ENCODE data around the gene TCF7L1.
A peak's percentile ranks its signal among the peaks of the same experiment; 100 is the strongest.
"Not testable (repeated sequence)": the region's sequence is repeated elsewhere in the genome, so short reads cannot be mapped to it uniquely, and the experiment has no call there.

Gene TCF7L1

DNA sequence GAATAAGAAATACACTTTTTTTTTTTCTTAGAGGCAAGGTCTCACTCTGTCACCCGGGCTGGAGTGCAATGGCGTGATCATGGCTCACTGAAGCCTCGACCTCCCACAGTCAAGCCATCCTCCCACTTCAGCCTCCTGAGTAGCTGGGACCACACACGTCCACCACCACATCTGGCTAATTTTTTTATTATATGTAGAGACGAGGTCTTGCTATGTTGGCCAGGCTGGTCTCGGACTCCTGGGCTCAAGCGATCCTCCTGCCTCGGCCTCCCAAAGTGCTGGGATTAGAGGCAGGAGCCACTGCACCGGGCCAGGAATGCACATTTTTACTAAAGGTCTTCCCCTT lies 192.2 kb downstream of the TCF7L1 start:
- in situ Hi-C loops (cut with HindIII; ENCODE audit: low pct_ligation_motif_present, low pct_unique_long_range_greater_than_20kb, low sequenced_read_pairs), result no loop called here
- no peak for DNase-seq

DNA sequence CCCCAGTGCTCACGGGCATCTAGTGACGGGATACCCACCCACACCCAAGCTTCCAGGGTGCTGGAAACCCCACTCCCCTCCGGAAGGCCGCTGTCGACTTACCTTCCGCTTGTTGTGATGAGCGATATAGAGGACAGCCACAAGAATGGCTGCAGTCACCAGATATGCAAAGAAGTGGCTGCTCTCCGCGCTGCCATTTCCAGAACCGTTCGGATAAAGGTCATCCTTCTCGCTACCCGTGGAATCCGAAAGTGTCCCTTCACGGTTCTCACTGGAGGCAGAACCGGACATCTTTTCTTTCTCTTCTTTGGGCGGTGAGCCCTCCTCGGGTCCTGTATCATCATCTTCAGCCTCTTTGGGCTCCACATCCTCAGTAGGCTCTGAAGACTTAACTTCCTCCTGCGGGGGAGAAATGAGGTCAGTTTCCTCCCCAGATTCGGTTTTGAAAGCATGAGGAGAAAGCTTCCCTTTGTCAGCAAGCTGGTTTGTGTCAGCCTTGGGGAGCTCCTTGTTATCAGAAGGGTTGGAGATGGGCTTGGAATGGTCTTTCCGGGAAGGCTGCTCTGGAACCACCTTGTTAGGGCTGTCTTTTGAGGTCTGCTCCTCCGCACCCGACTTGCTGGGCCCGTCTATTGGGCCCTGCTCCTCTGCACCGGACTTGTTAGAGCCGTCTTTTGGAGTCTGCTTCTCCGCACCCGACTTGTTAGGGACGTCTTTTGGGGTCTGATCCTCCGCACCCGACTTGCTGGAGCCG lies 193.4 kb downstream of the TCF7L1 start:
- in situ Hi-C loops (cut with HindIII; ENCODE audit: low pct_ligation_motif_present, low pct_unique_long_range_greater_than_20kb, low sequenced_read_pairs), result no loop called here
- DNase-seq, result no peak

DNA sequence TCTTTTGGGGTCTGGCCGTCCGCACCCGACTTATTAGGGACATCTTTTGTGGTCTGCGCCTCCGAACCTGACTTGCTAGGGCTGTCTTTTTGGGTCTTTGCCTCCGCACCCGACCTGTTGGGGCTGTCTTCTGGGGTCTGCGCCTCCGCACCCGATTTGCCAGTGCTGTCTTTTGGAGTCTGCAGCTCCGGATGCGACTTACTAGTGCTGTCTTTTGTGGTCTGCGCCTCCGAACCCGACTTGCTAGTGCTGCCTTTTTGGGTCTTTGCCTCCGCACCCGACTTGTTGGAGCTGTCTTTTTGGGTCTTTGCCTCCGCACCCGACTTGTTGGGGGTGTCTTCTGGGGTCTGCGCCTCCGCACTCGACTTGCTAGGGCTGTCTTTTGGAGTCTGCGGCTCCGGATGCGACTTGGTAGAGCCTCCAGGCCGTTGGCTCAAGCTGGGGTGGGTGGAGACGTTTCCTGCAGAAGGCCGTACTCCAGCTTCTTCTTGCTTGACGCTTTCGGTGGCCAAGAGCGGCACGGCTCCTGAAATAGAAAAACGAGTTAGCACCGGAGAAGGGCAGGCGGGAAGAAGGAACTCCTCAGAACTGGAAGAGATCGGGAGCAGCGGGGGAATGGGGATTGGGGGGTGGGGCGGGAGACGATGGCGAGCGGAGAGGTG lies 194.1 kb downstream of the TCF7L1 start:
- in situ Hi-C loops (cut with HindIII; ENCODE audit: low pct_ligation_motif_present, low pct_unique_long_range_greater_than_20kb, low sequenced_read_pairs), result no loop called here
- DNase-seq, result peak; percentile 34

DNA sequence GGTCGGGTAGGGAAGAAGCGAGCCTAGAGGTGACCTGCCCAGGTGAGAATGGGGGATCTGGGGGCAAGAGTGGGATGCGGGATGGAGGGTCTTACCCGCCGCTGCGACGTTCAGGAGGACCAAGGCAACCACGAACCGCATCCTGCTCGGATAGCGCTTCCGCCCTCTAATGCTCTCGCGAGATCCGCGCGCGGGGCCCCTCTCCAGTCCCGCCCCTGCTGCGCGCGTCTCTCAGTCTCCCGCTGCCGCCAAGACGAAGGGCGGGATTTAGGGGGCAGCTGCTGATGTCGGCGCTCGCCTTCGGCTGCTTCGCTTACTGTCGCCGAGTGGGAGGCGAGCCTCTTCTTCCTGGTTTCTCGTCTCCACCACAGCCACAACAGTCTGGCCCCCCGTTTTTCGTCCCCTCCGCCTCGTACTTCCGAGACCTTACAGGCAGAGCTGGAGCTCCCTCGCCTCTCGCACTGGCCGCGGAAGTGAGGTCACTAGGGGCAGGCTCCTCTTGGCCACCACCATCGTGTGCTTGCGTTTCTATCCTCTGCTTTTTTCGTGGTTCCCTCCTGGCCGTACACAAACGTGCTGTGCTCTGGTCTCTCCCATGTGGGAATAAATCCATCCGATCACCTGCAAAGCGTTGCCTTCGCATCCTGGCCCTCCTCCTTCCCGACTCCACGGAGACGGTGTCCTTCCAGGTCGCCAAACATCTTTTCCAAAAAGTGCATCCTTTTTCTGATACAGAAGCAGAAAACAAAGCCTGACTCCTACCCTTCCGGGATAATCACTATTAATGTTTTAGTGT lies 194.8 kb downstream of the TCF7L1 start, which contains the start of gene TGOLN2:
TGOLN2 (minus strand) TSS at position 168 of the 796 bp plus-strand sequence; CDS start at position 141, 27 bp downstream.
- peak; percentile 95 for DNase-seq
- in situ Hi-C loops (cut with HindIII; ENCODE audit: low pct_ligation_motif_present, low pct_unique_long_range_greater_than_20kb, low sequenced_read_pairs), result no loop called here

DNA sequence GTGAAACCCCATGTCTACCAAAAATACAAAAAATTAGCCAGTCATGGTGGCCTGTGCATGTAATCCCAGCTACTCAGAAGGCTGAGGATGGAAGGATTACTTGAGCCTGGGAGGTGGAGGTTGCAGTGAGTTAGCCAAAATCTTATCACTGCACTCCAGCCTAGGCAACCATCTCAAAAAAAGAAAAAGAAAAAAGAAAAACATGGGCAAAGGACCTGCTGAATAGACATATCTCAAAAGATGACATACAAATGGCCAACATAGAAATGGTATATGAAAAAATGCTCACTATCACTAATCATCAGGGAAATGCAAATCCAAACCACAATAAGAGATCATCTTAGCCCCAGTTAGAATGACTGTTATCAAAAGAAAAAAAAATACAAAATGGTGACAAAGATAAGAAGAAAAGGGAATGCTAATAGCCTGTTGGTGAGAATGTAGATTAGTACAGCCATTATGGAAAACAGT lies 196.0 kb downstream of the TCF7L1 start:
- in situ Hi-C loops (cut with HindIII; ENCODE audit: low pct_ligation_motif_present, low pct_unique_long_range_greater_than_20kb, low sequenced_read_pairs), result no loop called here
- no peak for DNase-seq

DNA sequence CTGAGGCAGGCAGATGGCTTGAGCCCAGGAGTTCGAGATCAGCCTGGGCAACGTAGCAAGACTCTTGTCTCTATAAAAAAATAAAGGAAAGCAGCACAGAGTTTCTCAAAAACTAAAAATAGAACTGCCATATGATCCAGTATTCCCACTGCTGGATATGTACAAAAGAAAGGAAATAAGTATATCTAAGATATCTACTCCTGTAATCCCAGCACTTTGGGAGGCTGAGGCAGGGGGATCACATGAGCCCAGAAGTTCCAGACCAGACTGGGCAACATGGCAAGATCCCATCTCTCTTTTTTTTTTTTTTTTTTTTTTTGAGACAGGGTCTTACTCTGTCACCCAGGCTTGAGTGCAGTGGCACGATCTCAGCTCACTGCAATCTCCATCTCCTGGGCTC lies 196.5 kb downstream of the TCF7L1 start:
- in situ Hi-C loops (cut with HindIII; ENCODE audit: low pct_ligation_motif_present, low pct_unique_long_range_greater_than_20kb, low sequenced_read_pairs); DNase-seq: not testable (repeated sequence)

DNA sequence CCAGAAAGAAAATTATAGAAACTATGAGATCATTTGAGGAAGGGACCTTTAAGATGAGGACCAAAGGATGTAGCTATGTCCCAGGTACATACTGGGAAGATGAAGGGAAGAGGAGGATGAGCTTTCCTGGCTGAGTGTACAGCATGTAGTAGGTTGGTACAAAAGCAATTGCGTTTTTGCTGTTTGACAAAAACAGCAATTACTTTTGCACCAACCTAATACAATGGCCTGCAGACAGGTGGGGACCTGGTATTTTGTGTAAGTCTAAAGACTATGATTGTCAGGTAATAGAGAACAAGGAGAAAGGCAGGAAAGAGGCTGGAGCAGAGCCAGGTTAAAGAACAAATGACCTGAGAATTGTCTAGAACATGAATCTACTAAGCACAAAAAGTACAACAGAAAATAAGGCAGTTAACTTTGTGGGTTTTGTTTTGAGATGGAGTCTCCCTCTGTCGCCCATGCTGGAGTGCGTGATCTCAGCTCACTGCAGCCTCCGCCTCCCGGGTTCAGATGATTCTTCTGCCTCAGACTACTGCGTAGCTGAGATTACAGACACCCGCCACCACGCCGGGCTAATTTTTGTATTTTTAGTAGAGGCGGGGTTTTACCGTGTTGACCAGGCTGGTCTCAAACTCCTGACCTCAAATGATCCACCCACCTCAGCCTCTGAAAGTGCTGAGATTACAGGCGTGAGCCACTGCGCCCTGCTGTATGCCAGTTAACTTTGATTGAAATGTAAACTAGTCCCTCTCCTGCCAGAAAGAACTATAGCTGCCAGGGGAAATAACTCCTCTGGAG lies 197.8 kb downstream of the TCF7L1 start:
- no peak for DNase-seq
- in situ Hi-C loops (cut with HindIII; ENCODE audit: low pct_ligation_motif_present, low pct_unique_long_range_greater_than_20kb, low sequenced_read_pairs), result no loop called here

DNA sequence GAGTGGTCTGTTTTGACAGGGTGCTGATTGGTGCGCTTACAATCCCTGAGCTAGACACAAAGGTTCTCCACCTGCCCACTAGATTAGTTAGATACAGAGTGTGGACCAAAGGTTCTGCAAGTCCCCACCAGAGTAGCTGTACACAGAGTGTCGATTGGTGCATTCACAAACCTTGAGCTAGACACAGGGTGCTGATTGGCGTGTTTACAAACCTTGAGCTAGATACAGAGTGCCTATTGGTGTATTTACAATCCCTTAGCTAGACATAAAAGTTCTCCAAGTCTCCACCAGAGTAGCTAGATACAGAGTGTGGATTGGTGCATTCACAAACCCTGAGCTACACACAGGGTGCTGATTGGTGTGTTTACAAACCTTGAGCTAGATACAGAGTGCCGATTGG lies 200.7 kb downstream of the TCF7L1 start:
- in situ Hi-C loops (cut with HindIII; ENCODE audit: low pct_ligation_motif_present, low pct_unique_long_range_greater_than_20kb, low sequenced_read_pairs); DNase-seq: not testable (repeated sequence)

DNA sequence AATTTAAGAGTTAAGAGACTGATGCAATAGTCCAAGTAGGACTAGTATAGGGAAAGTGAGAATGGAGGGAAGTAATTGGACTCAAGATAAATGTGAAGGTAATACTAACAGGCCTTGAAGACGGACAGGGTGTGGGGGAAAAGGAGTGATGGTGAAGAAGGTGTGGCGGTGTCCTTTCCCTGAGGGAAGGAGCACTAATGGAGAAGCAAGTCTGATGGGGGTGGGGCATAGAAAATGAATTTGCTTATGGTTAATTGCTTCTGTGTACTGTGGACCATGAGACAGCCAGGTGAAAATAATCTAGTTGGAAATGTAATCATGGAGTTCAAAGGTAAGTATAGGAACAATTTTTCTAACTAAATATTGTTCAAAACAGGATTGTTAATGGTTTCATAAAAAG lies 201.7 kb downstream of the TCF7L1 start:
- in situ Hi-C loops (cut with HindIII; ENCODE audit: low pct_ligation_motif_present, low pct_unique_long_range_greater_than_20kb, low sequenced_read_pairs), result no loop called here
- no peak for DNase-seq

DNA sequence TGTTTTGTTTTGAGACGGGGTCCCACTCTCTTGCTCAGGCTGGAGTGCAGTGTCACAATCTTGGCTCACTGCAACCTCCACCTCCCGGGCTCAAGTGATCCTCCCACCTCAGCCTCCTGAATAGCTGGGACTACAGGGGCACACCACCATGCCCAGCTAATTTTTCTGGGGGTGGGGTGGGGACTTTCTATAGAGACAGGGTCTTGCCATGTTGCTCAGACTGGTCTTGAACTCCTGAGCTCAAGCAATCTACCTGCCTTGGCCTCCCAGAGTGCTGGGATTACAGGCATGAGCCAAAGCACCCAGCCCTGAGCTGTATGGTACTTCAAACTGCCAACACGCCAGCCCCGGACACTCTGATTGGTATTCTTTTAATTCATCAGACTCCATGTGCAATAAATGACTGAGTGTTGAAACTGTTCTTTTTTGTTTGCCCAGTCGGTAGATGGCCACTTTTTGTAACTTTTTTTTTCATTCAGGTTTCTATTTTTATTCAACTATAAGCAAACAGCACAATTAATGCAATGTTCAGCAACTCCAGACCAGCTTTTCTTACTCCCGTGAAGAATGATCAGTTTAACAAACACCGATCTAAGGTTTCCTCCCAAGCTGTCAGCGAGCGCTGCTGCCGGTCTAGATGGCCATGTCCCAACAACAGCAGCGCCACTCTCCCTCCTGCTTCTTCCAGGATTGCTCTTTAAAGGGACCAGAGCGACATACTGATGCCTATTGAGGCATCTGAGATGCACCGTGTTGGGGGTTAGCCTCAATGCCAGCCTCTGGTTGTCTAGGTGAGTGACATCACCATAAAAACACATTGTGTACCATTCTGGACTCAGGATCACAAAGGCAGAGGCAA lies 207.1 kb downstream of the TCF7L1 start:
- DNase-seq, result no peak
- in situ Hi-C loops (cut with HindIII; ENCODE audit: low pct_ligation_motif_present, low pct_unique_long_range_greater_than_20kb, low sequenced_read_pairs), result no loop called here

DNA sequence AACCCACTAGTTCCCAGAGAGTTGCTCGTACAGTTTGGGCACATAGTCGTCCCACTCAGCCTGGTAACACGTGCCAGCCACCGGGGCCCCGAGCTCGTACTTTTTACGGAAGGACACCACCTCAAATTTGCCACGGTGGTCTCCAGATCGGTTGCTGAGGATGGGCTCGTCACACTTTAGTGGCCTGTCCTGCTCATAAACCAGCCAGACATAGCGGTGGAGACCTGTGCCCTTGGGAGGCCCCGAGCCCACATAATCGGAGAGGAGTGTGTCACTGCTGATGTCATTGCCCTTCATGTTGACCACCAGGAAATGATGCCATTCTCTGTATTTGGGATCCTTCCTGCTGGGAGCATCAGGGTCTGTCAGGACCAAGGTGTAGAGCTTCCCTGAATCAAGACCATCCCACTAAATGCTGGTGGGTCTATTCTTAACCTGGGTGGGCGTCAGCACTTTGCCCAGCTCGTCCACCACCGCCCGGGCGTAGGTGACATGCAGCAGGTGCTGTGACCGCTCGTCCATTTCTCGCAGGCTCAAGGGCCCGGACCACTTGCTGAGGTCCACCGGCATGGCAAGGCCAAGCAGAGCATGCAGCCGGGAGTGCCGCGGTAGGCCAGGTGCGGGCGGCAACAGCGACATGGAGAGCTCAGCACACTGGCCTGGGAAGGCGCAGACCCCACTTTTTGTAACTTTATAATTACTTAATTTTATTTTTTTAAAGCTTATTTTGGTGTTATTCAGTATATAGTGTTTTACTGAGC lies 208.3 kb downstream of the TCF7L1 start:
- no peak for DNase-seq
- in situ Hi-C loops (cut with HindIII; ENCODE audit: low pct_ligation_motif_present, low pct_unique_long_range_greater_than_20kb, low sequenced_read_pairs), result no loop called here

DNA sequence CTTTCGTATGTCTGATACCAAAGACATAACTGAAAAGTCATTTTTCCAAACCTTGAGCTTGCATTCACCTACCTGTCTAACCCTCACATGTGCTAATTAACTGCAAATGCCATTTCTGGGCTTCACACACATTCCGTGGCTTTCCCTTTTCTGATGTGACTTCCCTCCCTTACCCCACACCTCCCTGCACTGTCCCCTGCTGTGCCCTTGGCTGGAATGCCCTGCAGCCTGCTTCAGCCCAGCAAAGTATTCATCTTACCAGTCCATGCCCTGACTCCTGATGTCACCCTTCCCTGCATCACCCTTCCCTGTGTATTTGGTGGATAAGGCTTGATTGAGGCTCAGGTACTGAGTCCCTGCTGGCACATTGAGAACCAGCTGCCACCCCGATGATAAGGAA lies 209.0 kb downstream of the TCF7L1 start:
- no peak for DNase-seq
- in situ Hi-C loops (cut with HindIII; ENCODE audit: low pct_ligation_motif_present, low pct_unique_long_range_greater_than_20kb, low sequenced_read_pairs), result no loop called here

DNA sequence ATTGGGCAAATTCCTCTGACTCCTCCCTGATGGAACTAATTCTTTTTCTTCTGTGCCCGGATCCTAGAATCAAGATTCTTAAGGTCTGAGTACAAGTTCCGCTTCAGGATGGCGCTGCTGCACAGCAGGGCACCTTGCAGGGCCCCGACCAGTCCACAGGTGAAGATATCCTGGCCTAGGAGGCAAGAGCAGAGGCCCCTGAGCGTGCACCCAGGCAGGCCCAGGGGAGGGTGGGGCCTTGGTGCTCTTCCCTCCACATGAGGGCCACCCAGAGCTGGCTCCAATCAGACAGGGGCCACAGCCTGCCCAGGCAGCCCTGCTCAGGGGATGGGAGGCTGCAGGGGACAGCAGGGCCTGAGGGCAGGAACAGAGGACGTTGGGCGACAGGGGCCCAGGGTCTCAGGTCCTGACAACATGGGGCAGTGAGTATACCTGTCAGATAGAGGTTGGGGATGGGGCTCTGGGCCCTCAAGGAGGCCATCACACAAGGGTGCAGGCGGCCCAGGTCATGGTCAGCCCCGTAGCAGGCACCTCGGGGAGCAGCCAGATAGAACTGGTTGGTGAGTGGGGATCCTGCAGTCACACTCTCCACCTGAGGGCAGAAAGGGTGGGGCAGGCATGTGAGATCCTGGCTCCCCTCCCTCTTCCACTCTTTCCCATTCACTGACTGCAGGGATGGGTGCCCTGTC lies 210.2 kb downstream of the TCF7L1 start:
- DNase-seq; in situ Hi-C loops (cut with HindIII; ENCODE audit: low pct_ligation_motif_present, low pct_unique_long_range_greater_than_20kb, low sequenced_read_pairs): not testable (repeated sequence)

DNA sequence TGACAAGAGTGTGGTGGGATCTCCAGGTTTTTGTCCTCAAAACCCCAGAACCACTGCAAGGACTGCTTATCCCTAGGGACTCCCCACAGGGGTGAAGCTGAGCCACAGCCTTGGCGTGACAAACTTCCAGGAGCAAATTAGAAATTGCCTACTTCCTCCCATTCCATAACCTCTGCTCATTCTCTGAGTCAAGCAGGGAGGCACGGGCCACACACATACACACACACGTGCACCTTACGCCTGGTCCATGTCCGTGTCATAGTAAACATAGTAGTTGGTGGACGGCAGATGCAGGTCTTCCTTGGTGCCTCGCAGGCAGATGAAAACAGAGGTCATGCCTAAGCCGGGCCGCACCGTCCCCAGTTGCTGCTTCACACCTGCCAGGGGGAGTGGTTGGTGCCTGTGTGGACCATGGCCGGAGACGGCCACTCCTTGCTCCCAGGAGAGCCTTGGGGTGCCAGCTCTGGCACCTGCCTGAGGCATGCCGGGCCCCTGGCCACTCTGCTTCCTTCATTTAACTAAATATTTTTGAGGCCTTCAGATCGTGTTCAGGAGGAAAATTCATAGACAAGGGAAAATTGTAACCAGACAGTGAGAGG lies 211.3 kb downstream of the TCF7L1 start:
- no peak for DNase-seq
- in situ Hi-C loops (cut with HindIII; ENCODE audit: low pct_ligation_motif_present, low pct_unique_long_range_greater_than_20kb, low sequenced_read_pairs), result no loop called here

DNA sequence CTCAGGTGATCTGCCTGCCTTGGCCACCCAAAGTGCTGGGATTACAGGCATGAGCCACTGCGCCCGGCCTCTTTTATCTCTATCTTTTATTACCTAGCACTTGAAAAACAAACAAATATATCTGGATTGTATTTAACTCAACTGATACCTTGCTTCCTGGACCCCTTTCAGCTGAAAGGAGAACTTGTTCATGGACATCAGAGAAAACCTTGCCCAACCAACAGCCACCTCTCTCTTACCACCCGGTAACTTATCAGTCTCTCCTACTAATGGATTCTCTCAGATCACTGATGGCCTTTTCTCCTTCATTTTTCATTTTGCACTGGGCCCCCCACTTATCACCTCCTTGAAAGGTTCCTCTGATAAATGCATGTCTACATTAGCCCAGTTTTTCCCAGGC lies 214.4 kb downstream of the TCF7L1 start:
- in situ Hi-C loops (cut with HindIII; ENCODE audit: low pct_ligation_motif_present, low pct_unique_long_range_greater_than_20kb, low sequenced_read_pairs), result no loop called here
- no peak for DNase-seq

DNA sequence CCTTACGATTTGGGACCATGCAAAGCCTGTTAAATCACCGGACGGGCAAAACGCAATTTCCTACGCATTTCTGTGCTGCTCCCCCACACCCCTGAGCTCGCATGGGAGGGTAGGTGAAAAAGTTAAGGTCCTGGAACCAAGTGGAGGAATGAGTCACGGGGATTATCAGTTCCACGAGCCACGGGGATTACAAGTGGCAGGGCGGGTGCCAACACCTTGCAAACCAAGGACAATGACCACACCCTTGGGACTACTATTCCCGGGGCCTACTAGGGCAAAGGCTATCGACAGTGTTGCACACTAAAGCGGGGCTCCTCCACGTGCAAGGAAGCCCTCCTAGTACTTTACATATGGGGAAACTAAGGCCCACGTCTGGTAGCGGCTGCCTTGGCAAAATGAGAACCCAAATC lies 220.7 kb downstream of the TCF7L1 start:
- in situ Hi-C loops (cut with HindIII; ENCODE audit: low pct_ligation_motif_present, low pct_unique_long_range_greater_than_20kb, low sequenced_read_pairs), result no loop called here
- peak; percentile 55 for DNase-seq

Data from ACHN (cell line).